Measurements from ENCODE around the gene NAXD.
"Not testable (repeated sequence)": the region's sequence is repeated elsewhere in the genome, so short reads cannot be mapped to it uniquely, and the experiment has no call there.

GRCh38 chr13:110632255-110632654 is 16.9 kb downstream of the NAXD start:
- TF ChIP-seq FOXA1 (IDR thresholded peaks at IDR 0.05); FOXM1 (IDR thresholded peaks at IDR 0.05; ENCODE audit: borderline replicate concordance): not testable (repeated sequence)
